Thyroid gland (tissue), 4 donors: Measurements from ENCODE around the gene DICER1. TPM values are rescaled to one million over a fixed set of nuclear protein-coding genes. Genes with fewer than 3 reads are reported as not detected.

Experiments used
- DNase-seq, 2 donors: peaks; one replicate each; pipeline ENCODE4 v3.0.0-alpha.2; 2019
- H3K27ac ChIP-seq, 3 donors: fragments of 200-600 bp; sonication (generic); 1 replicate in 2 of 3; 2 replicates in 1 of 3; pipeline ENCODE4 v1.5.1; 2016 to 2019; ENCODE audit warnings: mild to moderate bottlenecking in 1 of 3, moderate library complexity in 1 of 3
- H3K27me3 ChIP-seq: fragments of 200-600 bp; sonication (generic); one replicate; pipeline ENCODE4 v1.5.1; 2019
- H3K36me3 ChIP-seq, 2 donors: fragments of 200-600 bp; sonication (generic); one replicate each; pipeline ENCODE4 v1.5.1; 2016 to 2019
- H3K4me1 ChIP-seq, 2 donors: fragments of 200-600 bp; sonication (generic); one replicate each; pipeline ENCODE4 v1.5.1; 2017 to 2019
- H3K4me3 ChIP-seq, 3 donors: fragments of 200-600 bp; sonication (generic); replicated peaks in 1 of 3; 1 replicate in 2 of 3; 2 replicates in 1 of 3; pipeline ENCODE4 v1.5.1; 2016; ENCODE audit warnings: mild to moderate bottlenecking in 1 of 3
- H3K9me3 ChIP-seq: fragments of 200-600 bp; sonication (generic); one replicate; pipeline ENCODE4 v1.5.1; 2017
- CTCF ChIP-seq, 6 experiments: fragments of 200-600 bp in 3 of 6; fragments of 450-650 bp in 3 of 6; sonication (generic) in 3 of 6; IDR thresholded peaks; one replicate each; pipeline ENCODE4 v1.5.1; 2016 to 2019; ENCODE audit warnings: antibody characterized with exemption in 6 of 6, mild to moderate bottlenecking in 2 of 6, inconsistent platforms in 1 of 6, moderate library complexity in 1 of 6
- POLR2A ChIP-seq, 2 donors: fragments of 450-650 bp; IDR thresholded peaks; one replicate each; pipeline ENCODE4 v1.6.1; 2017; ENCODE audit warnings: antibody characterized with exemption in 2 of 2, mild to moderate bottlenecking in 2 of 2, moderate library complexity in 1 of 2
- WGBS, 2 donors: methylation state at CpG; one replicate each; pipeline ENCODE4 v1.1.5; 2017; 5-methylcytosine and 5-hydroxymethylcytosine counted together
- intact Hi-C: fragments of 100-400 bp; cut with DNase I; formaldehyde crosslinking; loops from one replicate; pipeline ENCODE4 v1.15.1; 2023
- total RNA-seq, 4 donors: library from RNA; depleted of rRNA; stranded (reverse); fragments of >200 nt; gene quantifications; one replicate each; pipeline ENCODE4 v1.2.3, GENCODE V29; 2016

The DICER1 gene
- total RNA-seq, 4 donors from 2014 or later: 66.5 to 96.8 (median 78.8) TPM

- H3K4me1 ChIP-seq: peaks cover 6% of the 10 kb centered on the region in 2 donors
- TF ChIP-seq POLR2A (IDR thresholded peaks at IDR 0.05) (no peak), CTCF (IDR thresholded peaks at IDR 0.05) (no peak)
- H3K4me3 ChIP-seq: no peak overlapping the region
- intact Hi-C loops: no loop called here
- no peaks in the 10 kb centered on the region for H3K9me3 ChIP-seq
- no peak for DNase-seq
- H3K27me3 ChIP-seq: no peaks in the 10 kb centered on the region
- no peak overlapping the region for H3K27ac ChIP-seq
- 83 to 94% methylated on average over 1 of the region's 1 CpG for WGBS, 2 donors
- H3K36me3 ChIP-seq: peaks cover 14 to 16% of the 10 kb centered on the region in 2 donors
Observed at GRCh38 chr14:95126906-95127530, 30.3 kb downstream of the DICER1 start.

- peaks cover 8% of the 10 kb centered on the region in 2 donors for H3K4me1 ChIP-seq
- WGBS, 2 donors: 92 to 94% methylated on average over 4 of the region's 4 CpGs
- no peak overlapping the region for H3K27ac ChIP-seq
- H3K4me3 ChIP-seq: no peak overlapping the region
- H3K36me3 ChIP-seq: peaks cover 10 to 16% of the 10 kb centered on the region in 2 donors
- intact Hi-C loops: no loop called here
- TF ChIP-seq CTCF (IDR thresholded peaks at IDR 0.05) (no peak), POLR2A (IDR thresholded peaks at IDR 0.05) (no peak)
- H3K9me3 ChIP-seq: no peaks in the 10 kb centered on the region
- no peaks in the 10 kb centered on the region for H3K27me3 ChIP-seq
- DNase-seq: no peak
Observed at GRCh38 chr14:95125915-95126314, 31.4 kb downstream of the DICER1 start.

GRCh38 chr14:95125221-95125620, 32.1 kb downstream of the DICER1 start:
- DNase-seq: no peak
- Histone ChIP-seq H3K4me1 (peaks cover 8% of the 10 kb centered on the region in 2 donors), H3K36me3 (peaks cover 8 to 16% of the 10 kb centered on the region in 2 donors), H3K27ac (no peak overlapping the region), H3K9me3 (no peaks in the 10 kb centered on the region), H3K4me3 (no peak overlapping the region), H3K27me3 (no peaks in the 10 kb centered on the region)
- TF ChIP-seq POLR2A (IDR thresholded peaks at IDR 0.05) (no peak), CTCF (IDR thresholded peaks at IDR 0.05) (no peak)
- 83 to 91% methylated on average over 3 of the region's 3 CpGs for WGBS, 2 donors
- intact Hi-C loops: no loop called here

- no peak for DNase-seq
Observed at GRCh38 chr14:95123891-95124579, 33.3 kb downstream of the DICER1 start.

More at GRCh38 chr14:95123891-95124579, 33.3 kb downstream of the DICER1 start:
- WGBS, 2 donors: 94 to 96% methylated on average over 9 of the region's 9 CpGs
- Histone ChIP-seq H3K27me3 (no peaks in the 10 kb centered on the region), H3K4me3 (no peak overlapping the region), H3K36me3 (peaks cover 5 to 16% of the 10 kb centered on the region in 2 donors), H3K9me3 (no peaks in the 10 kb centered on the region), H3K27ac (no peak overlapping the region), H3K4me1 (peaks cover 8% of the 10 kb centered on the region in 2 donors)
- intact Hi-C loops: no loop called here
- TF ChIP-seq POLR2A (IDR thresholded peaks at IDR 0.05): no peak
- no peak for TF ChIP-seq CTCF (IDR thresholded peaks at IDR 0.05)
